ENCODE data around the gene KCNMB1. TPM values are rescaled to one million over a fixed set of nuclear protein-coding genes. Genes with fewer than 3 reads are reported as not detected.
"Not testable (repeated sequence)": the region's sequence is repeated elsewhere in the genome, so short reads cannot be mapped to it uniquely, and the experiment has no call there.

Gene KCNMB1
- total RNA-seq, 1 donor from 2014 or later: not detected

DNA sequence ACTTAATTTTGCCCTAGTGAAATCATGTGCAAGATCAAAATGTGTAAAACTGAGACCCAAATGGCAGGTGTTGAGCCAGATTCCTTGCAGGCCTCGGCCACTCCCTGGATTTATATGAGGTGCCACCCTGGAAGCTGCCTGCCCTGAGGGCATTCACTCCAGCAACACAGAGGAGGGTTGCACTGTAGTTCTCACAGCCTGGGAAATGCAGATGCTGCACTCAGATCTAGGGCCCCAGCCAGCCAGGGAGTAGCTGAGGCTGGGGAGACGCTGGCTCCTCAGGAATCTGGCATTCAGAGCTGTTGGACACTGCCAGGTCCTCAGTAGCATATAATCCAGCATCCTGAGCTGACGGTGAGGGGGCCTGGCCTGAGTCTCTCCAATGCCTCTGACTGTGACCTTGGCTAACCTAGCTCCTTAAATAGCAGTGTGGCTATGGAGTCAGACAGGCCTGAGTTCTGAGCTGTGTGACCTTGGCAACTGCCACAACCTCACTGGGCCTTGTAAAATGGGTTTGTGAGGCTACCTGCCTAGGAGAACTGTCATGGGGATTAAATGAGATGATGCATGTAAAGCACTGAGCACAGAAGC lies 8.7 kb downstream of the KCNMB1 start:
- DNase-seq (ENCODE audit: extremely low read depth, low read depth, low spot score): no peak

DNA sequence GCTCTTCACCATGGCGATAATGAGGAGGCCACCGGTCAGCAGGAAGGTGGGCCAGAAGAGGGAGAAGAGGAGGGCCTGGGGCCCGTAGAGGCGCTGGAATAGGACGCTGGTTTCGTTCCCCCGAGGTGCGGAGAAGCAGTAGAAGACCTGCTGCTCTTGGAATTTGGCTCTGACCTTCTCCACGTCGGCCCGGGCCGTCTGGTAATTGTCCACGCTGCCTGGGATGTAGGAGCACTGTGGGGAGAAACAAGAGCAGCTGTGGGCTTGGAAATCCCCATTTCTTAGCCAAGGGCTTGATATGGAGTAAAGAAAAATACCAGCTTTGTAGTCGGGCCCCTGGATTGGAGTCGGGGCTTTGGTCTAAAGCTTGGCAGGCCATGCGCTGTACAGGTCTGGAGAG lies 10.4 kb downstream of the KCNMB1 start:
- DNase-seq (ENCODE audit: extremely low read depth, low read depth, low spot score): no peak

- no peak for DNase-seq (ENCODE audit: extremely low read depth, low read depth, low spot score)
Measured at GRCh38 chr5:170377027-170377426, 12.1 kb downstream of the KCNMB1 start.

DNA sequence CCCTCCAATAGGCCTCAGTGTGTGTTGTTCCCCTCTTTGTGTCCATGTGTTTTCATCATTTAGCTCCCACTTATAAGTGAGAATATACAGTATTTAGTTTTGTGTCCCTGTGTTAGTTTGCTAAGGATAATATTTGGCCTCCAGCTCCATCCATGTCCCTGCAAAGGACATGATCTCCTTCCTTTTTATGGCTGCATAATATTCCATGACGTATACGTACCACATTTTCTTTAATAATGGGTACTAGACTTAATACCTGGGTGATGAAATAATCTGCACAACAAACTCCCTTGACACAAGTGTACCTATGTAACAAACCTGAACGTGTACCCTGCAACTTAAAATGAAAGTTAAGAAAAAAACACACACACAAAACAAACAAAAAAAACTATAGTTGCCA lies 12.6 kb downstream of the KCNMB1 start:
- DNase-seq (ENCODE audit: extremely low read depth, low read depth, low spot score): not testable (repeated sequence)

- no peak for DNase-seq (ENCODE audit: extremely low read depth, low read depth, low spot score)
Measured at GRCh38 chr5:170375283-170375682, 13.9 kb downstream of the KCNMB1 start.

- no peak for DNase-seq (ENCODE audit: extremely low read depth, low read depth, low spot score)
Measured at GRCh38 chr5:170372971-170373370, 16.2 kb downstream of the KCNMB1 start.

DNA sequence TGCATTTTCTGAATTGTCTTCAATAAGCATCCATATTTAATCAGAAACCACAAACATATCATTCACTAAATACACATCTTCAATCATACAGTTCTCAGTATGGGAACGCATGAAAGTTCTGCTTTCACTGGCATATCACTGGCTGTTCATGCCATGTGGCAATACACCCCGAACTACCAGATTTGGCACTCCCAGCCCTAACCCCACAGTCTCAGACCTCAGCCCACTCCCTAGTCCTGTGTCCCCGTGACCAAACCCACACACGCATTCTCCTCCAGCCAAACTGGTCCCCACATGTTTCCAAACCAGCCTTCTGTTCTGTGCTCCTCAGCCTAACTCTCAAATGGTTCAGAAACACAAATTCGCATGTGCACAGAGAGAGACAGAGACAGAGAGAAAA lies 20.6 kb downstream of the KCNMB1 start:
- DNase-seq (ENCODE audit: extremely low read depth, low read depth, low spot score): no peak

GRCh38 chr5:170366276-170366675 lies 22.9 kb downstream of the KCNMB1 start:
- DNase-seq (ENCODE audit: extremely low read depth, low read depth, low spot score): no peak

DNA sequence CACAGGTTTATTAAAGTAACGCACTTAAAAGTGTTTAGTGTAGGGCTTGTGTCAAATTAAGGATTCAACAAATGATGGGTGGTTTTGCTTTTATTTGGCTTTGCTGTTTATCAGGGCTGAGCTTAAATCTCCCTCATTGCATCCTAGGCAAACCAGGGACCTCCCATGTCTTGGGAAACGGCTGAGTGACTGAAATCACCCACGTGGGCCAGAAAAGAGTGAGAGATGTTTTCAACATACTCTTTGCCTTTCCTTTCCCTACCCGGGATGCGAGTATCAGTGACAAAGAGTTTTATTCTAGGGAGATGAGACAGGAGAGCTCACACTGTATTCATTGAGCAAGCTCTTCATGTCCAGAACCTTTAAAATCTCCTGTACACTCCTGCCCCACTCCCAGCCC lies 23.3 kb downstream of the KCNMB1 start:
- DNase-seq (ENCODE audit: extremely low read depth, low read depth, low spot score): no peak

- DNase-seq (ENCODE audit: extremely low read depth, low read depth, low spot score): no peak
Measured at GRCh38 chr5:170365011-170365410, 24.2 kb downstream of the KCNMB1 start.

DNA sequence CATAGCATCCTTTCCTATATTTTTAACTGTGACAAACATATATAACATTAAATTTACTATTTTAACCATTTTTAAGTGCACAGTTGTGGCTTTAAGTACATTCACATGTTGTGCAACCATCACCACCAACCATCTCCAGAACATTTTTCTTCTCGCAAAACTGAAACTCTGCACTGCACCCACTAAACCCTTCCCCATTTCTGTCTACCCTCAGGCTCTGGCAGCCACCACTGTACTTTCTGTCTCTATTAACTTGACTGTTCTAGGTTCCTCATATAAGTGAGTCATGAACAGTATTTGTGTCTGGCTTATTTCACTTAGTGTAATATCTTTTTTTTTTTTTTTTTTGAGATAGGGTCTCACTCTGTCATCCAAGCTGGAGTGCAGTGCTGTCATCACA lies 25.5 kb downstream of the KCNMB1 start:
- DNase-seq (ENCODE audit: extremely low read depth, low read depth, low spot score): no peak

DNA sequence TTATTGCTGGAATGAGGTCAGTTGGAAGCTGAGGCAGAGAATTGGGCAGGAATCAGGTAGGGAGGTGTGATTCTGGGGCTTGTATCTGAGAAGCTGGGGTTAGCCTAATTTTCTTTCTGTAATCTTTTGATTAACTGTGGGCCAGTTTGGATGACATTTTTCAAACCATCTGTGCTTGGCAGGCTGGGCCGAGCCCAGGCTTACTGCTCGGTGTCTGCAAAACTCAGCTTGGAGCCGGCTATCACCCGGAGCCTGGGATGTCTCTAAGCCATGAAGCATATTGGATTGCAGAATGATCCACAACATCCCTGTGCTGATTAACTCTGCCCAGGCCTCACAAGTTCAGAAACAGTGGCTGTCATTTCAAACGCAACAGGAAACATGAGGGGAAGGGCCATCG lies 26.5 kb downstream of the KCNMB1 start:
- no peak for DNase-seq (ENCODE audit: extremely low read depth, low read depth, low spot score)

DNA sequence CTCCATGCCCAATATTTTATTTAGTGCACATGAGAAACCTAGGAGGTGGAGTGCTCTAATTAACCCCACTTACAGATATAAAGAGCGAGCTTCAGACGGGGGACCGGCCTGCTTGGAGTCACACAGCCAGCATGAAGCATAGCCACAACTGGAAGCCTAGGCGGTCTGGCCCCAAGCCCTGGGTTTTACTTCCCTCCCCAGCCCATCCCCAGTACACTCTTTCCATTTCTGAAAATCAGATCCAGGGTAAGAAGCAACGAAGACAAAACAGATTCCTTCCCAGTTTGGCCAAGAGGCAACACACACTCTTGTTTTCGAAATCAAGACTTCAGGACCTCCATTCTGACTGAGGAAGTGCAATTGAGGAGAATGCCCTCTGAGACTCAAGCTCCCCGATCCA lies 27.1 kb downstream of the KCNMB1 start:
- no peak for DNase-seq (ENCODE audit: extremely low read depth, low read depth, low spot score)

- DNase-seq (ENCODE audit: extremely low read depth, low read depth, low spot score): no peak
Measured at GRCh38 chr5:170361616-170362015, 27.6 kb downstream of the KCNMB1 start.

DNA sequence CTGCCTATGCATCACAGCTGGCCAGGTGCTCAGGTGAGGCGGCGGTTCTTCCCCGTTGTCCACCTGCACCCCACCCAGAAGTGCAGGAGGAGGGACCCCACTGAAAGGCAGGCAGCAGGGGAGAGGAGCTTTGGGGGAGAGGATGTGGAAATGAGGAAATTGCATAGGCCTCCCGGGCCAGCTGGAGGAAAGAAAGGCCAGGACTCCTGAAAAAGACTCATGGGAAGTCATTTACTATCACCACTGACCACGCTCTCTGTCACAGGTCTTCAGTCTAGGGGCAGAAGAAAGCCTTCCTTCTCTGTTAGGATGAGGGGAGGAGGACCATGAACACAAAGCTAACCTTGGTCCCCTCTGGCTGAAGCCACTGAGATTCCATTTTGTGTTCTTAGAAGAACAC lies 28.1 kb downstream of the KCNMB1 start:
- DNase-seq (ENCODE audit: extremely low read depth, low read depth, low spot score): no peak

- DNase-seq (ENCODE audit: extremely low read depth, low read depth, low spot score): no peak
Measured at GRCh38 chr5:170360709-170361108, 28.5 kb downstream of the KCNMB1 start.

DNA sequence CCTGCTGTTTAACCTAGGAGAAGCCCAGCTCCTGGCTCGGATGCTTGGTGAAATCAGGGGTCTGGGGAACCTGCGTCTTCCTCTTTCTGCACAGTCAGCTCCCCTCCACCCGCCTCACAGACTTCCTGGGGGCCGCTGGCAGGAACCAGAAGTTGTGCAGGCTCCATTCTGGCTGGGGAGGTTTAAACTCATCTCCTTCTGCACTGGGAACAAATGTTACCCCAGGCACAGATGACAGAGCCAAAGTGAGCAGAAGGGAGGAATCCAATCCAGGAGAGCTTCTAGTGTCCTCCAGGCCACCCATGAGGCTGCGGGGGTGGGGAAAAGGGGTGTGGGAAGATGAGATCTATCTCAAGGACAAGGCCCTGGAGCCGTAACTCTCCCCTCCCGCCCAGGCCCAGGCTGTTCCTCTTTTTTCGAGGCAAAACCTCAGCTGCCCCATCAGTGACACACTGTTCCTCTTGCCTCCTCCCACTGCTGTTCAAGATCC lies 31.2 kb downstream of the KCNMB1 start:
- DNase-seq (ENCODE audit: extremely low read depth, low read depth, low spot score): no peak

DNA sequence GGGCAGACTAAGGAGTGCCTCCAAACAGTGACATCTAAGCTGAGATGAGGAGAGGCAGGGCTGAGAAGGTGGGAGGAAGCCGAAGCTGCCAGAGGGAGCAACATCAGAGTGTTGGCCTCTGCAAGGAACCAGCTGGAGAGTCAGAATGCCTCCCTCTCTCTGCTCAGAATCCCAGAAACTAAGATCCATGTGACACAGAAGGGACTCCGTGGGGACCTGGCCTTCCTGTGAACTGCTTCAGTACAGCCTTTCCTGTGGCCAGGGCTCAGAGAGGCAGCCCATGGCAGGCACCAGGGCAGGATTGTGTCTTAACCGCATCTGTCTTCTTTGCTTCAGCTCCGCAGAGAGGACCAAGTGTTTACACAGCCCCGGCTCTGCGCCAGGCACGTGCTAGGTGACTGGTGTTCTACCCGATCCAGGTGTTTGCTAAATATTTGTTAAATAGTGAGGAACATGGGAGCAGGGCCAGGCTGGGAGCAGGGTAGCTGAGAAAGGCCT lies 33.5 kb downstream of the KCNMB1 start:
- no peak for DNase-seq (ENCODE audit: extremely low read depth, low read depth, low spot score)

DNA sequence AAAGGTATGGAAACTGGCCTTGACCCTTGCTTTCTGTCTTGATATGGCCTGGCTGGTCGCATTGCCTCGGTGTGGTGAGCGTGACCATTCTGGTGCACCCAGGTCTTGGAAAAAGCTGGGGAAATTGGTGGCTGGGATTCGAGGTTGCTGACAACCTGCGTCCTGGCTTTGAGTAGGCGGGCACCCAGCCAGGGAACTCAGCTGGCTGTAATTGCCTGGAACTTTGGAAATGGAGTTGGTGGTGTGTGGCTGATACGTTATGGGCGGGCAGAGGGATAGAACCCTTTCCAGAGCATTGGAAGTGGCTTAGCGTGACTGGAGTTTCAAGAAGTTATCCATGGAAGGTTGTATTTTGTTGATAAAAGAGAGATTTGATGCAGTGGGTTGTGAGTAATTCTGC lies 35.2 kb downstream of the KCNMB1 start:
- no peak for DNase-seq (ENCODE audit: extremely low read depth, low read depth, low spot score)

DNA sequence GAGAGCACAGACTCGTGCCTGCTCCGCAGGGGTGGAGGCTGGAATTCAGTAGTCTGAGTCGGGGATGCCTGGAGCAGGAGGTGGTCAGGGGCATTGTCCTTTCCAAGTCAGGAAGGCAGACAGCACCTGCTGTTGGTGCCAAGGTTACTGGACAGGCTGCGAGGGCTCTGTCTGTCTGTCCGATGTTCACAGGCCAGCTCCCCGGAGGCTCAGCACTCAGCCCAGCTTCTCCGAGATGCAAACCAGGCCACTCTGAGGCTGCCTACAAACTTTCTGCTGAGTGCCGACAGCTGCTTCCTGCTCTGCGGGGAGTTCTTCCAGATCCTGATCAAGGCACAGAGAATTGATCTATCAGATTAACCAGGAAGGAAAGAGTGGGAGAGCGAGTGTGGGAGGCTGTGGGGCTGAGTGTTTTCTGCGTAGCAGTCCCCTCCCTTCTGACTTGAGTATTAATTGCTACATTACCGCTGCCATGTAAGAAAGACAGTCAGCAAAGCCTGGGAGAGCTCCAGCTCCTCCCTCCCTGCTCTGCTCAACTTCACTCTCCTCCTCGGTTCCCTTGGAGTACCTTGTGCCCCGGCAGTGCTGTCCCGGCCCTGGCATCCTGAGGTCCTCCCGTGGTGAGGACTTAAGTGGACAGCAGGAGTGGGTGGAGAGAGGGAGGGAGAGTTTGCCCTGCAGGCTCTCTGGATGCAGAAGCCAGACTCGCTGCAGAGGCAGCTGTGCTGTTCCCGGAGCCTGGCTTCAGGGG lies 36.0 kb downstream of the KCNMB1 start:
- no peak for DNase-seq (ENCODE audit: extremely low read depth, low read depth, low spot score)

- DNase-seq (ENCODE audit: extremely low read depth, low read depth, low spot score): no peak
Measured at GRCh38 chr5:170348137-170348633, 41.0 kb downstream of the KCNMB1 start.

GRCh38 chr5:170347022-170347567 lies 42.1 kb downstream of the KCNMB1 start:
- DNase-seq (ENCODE audit: extremely low read depth, low read depth, low spot score): no peak
